Stimulated activated CD8-positive, alpha-beta memory T cell treated with anti-CD3 and anti-CD28 coated beads, Interleukin-12 subunit alpha, Interleukin-12 subunit beta, amount 100 ng/mL, for 24 hours (primary cell): ENCODE results near the gene MYO15B.
"Not testable (repeated sequence)": the region's sequence is repeated elsewhere in the genome, so short reads cannot be mapped to it uniquely, and the experiment has no call there.

Source experiments
- DNase-seq: peaks from one replicate; pipeline ENCODE4 v3.0.0-alpha.2; 2020; ENCODE audit errors: extremely low read depth

MYO15B gene

DNA sequence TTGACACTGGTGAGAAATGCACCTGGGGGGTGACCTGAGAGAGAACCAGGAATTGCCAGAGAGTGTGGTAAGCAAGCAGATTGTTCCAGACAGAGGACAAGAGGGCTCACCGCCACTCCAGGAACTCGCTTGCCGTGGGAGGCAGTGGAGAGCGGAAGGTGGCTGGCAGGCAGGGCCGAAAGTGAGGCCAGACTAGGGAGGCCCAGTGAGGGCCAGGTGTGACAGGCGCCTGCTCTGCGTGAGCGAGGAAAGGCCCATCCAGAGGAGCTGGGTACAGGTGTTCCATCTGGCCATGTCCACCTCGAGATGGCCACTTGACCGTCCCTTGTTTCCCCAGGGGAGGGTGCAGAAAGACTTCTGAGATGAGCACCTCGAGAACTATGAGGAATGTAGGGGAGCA lies 11.9 kb upstream of the MYO15B start:
- no peak for DNase-seq

DNA sequence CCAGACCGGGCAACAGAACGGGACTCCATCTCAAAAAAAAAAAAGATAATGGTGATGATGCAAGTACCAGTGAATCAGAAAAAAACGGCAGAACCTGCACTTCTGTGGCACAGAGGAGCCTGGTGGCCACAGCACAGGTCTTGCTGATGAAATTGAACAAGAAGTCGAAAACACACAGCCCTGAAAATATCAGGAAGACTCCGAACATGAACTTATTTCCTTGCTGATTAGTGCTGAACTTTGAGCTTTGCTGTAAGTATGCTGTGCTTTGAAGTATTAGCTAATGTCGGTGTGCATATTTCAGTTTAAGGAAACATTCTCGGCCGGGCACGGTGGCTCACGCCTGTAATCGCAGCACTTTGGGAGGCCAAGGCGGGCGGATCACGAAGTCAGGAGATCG lies 10.9 kb upstream of the MYO15B start:
- DNase-seq, result no peak

GRCh38 chr17:75581121-75581725 lies 6.4 kb upstream of the MYO15B start:
- DNase-seq, result not testable (repeated sequence)

GRCh38 chr17:75583197-75583596 lies 4.4 kb upstream of the MYO15B start:
- not testable (repeated sequence) for DNase-seq

DNA sequence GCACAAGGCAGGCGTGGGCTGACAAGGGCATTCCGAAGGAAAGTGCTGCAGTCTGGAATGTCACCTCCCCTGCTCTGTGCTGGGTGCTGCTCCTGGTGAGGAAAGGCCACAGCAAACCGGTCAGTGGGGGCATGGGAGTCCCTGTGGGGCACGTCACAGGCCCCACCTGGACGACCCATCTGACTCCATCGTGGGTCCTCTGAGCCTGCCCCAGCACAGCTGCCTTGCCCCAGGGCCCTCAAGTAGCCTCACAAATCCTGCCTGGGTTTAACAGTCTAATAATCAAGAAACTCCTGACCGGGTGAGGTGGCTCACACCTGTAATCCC lies 2.8 kb upstream of the MYO15B start:
- DNase-seq, result no peak

DNA sequence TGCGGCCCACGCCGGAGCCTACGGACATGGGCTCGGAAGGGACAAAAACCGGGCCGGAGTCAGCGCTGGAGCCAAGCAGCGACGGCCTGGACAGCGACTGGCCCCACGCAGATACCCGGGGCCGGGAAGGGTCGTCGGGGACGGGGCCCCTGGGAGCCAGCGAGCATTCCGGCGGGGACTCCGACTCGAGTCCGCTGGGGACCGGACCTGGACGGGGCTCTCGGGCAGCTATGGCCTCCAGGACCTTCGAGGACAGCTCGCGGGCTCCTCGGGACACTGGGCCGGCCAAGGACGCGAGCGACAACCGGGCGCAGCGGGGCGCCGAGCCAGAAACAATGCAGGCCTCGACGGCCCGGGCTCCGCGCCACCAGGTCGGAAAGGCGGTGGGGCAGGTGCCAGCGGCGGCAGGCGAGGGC lies 1.0 kb downstream of the MYO15B start:
- DNase-seq, result no peak

- peak; percentile 97 for DNase-seq
Observed at GRCh38 chr17:75589012-75589918, 1.7 kb downstream of the MYO15B start.

DNA sequence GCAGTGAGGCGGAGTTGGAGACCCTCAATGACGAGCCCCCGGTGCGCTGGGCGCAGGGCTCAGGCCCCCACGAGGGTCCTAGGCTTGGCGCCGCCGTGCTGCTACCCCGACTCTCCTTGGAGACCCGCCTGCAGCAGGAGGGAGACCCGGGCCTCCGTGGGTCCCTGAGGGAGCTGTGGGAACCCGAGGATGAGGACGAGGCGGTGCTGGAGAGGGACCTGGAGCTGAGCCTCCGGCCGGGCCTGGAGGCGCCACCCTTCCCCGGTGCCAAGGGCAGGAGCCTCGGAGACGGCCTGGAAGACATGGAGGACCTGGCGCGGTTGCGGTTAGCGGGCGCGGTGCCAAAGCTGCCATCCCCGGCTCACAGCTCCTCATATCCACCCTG lies 2.3 kb downstream of the MYO15B start:
- DNase-seq, result no peak

DNA sequence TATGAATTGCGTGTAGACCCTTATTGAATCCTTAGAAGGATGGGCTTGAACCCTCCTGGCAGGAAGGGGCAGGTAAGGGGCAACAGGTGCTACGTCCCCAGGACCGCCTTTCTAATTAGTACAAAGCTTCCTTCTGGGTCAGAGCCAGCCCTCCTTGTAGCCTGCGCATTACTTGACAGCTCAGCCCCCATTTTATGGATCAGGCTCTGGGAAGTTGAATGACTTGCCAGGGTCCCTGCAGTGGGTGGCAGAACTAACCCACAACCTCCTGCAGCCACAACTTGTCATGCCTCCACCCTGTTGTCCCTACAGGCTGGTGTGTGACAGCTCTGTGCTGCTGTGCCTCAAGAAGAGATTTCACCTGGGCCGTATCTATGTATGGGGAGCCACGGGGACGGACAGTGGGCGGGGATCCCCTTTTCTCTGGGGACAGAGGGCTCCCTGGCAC lies 2.7 kb downstream of the MYO15B start:
- no peak for DNase-seq

DNA sequence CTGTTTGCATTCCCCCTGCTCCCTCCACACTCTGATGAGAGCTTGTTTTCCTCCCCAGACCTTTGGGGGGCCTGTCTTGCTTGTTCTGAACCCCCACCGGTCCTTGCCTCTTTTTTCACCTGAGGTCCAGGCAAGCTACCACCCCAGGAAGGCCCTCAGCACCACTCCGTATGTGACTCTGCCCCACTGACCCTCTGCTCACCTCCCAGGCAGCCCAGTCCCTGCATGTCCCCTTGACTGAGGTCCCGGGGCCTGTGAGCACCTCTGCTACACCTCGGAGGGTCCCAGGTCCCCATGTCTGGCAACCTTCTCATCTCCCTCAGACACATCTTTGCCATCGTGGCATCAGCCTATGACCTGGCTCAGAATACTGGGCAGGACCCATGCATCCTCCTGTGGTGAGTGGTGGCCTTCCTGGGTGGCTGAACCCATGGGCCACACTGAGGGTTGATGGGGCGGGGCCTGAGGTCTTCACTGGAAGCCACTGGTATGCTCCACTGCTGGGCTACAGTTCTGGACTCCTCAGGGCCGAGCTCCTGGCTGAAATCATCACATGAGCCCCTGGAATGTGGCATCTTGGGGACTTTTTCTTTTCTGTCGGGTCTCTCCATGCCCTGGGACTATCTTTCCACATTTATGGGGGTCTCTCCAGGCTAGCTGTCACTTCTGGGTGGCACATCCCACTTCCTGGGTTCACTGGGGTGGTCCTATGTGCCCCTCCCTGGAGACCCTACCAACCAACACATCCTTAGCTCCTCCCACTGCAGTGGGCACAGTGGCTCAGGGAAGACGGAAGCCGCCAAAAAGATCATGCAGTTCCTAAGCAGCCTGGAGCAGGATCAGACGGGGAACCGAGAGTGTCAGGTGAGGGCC lies 3.5 kb downstream of the MYO15B start:
- DNase-seq, result no peak

- no peak for DNase-seq
Observed at GRCh38 chr17:75591722-75592302, 4.2 kb downstream of the MYO15B start.

GRCh38 chr17:75592348-75593020 lies 4.9 kb downstream of the MYO15B start:
- DNase-seq, result no peak

GRCh38 chr17:75593430-75593829 lies 5.8 kb downstream of the MYO15B start:
- DNase-seq, result not testable (repeated sequence)

DNA sequence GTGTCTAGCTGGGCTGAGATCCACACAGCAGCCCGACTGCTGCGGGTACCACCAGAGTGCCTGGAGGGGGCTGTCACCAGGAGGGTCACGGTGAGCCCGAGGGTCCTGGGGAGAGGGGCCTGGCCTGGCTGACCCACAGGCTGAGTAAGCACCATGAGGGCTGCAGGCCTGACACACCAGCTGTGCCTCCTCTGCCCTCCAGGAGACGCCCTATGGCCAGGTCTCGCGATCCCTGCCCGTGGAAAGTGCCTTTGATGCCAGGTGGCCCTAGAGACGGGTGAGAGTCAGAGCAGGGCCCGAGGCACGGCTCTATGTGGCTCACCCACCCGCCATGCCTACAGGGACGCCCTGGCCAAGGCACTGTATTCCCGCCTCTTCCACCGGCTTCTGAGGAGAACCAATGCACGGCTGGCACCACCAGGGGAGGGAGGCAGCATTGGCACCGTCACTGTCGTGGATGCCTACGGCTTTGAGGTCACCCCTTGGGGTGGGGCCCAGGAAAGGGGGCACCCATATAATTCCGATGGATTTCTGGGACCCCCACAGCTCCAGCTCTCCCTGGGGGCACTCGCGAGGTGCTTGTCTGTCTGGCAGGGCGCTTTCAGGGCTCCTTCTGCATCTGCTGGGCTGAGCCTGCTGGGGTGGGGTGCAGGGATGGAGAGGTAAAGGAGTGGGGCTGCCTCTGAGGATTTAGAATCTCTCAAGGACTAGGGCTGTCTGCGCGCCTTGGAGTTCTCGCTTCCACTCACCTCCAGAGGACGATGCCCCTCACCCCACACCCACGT lies 7.1 kb downstream of the MYO15B start:
- no peak for DNase-seq

DNA sequence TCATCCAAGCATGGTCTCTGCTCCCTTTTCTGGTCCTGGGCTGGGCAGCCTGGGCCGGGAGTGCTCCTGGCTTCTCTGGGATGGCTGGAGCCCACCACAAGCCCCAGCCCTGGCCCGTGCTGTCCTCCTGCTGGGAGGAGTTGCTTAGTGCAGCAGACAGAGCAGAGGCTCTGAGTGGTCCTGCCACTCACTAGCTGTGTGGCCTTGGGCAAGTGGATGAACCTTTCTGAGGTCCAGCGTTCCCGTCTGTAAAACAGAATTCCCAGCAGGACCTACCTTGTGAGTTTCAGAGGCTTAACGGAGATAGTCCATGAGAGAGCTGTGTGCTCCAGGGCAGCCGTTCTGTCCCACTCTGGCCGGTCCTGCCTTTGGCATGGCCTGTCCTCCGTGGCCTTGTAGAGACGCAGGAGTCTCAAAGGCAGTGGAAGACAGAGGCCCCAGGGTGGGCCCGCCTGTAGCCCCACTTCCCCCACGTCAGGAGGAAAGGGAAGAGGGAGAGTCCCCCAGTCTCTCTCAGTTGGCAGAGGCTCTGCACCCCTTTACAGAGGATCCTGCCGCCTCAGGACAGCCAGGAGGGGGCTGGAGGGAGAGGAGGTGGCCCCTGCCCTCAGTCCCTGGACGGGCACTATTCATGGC lies 7.8 kb downstream of the MYO15B start:
- no peak for DNase-seq

- no peak for DNase-seq
Observed at GRCh38 chr17:75595920-75596313, 8.3 kb downstream of the MYO15B start.

GRCh38 chr17:75596320-75597087 lies 8.9 kb downstream of the MYO15B start:
- DNase-seq, result no peak

DNA sequence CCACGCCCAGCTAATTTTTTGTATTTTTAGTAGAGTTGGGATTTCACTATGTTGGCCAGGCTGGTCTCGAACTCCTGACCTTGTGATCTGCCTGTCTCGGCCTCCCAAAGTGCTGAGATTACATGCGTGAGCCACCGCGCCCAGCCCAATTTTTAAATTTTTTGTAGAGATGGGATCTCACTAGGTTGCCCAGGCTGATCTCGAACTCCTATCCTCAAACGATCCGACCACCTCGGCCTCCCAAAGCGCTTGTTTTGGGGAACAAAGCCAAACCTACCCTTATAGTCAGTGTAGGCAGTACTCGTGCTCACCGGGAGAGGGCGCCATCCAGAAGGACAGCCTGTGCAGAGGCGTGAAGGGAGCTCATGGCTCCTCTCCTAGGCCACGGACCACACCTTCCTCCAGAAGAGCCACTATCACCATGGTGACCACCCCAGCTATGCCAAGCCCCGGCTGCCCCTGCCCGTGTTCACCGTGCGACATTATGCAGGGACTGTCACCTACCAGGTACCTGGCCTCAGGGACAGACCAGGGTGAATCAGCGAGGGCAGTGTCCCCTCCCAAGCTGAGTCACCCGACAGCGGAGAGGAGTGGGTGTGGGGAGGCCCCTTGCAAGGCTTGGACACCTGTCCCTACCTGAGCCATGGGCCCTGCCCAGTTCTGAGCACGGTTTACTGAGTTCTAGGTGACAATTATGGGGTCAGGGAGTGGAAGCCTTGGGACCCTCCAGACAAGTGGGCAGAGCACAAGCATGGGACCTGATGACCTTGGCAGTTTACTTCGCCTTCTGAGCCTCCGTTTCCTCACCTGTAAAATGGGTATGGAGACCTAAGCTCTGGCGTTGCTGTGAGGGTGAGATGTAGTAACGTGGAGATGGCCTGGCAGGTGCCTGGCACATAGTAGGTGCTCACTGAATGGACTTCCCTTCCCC lies 13.7 kb downstream of the MYO15B start:
- DNase-seq, result no peak
